Upper lobe of right lung (tissue), 1 donor: ENCODE data around the gene KRTAP10-10. TPM values are rescaled to one million over a fixed set of nuclear protein-coding genes. Genes with fewer than 3 reads are reported as not detected.
A peak's percentile ranks its signal among the peaks of the same experiment; 100 is the strongest.
"Not testable (repeated sequence)": the region's sequence is repeated elsewhere in the genome, so short reads cannot be mapped to it uniquely, and the experiment has no call there.

Source experiments
- ATAC-seq: fragments of 200-7000 bp; cut with Tn5 transposase; one replicate; pipeline ENCODE4 v1.9.1; 2020; ENCODE audit warnings: mild to moderate bottlenecking, moderate library complexity
- DNase-seq: peaks from one replicate; pipeline ENCODE4 v3.0.0-alpha.2; 2020
- H3K27ac ChIP-seq: fragments of 200-600 bp; one replicate; pipeline ENCODE4 v1.8.0; 2022
- H3K27me3 ChIP-seq: fragments of 200-600 bp; one replicate; pipeline ENCODE4 v1.8.0; 2022; ENCODE audit warnings: mild to moderate bottlenecking
- H3K36me3 ChIP-seq: fragments of 200-600 bp; one replicate; pipeline ENCODE4 v1.8.0; 2022
- H3K4me1 ChIP-seq: fragments of 200-600 bp; one replicate; pipeline ENCODE4 v1.8.0; 2022
- H3K4me3 ChIP-seq: fragments of 200-600 bp; one replicate; pipeline ENCODE4 v1.8.0; 2022; ENCODE audit warnings: mild to moderate bottlenecking
- H3K9me3 ChIP-seq: fragments of 200-600 bp; one replicate; pipeline ENCODE4 v1.8.0; 2022
- CTCF ChIP-seq: fragments of 200-600 bp; IDR thresholded peaks from one replicate; pipeline ENCODE4 v1.8.0; 2022; ENCODE audit warnings: antibody characterized with exemption
- intact Hi-C: fragments of 100-400 bp; cut with DNase I; formaldehyde crosslinking; loops from one replicate; pipeline ENCODE4 v1.11.0; 2022
- total RNA-seq: library from RNA; stranded (reverse); fragmentation: NEBNext Ultra II Directional; extraction: Animal tissue kit (Norgen Biotek cat#: 25700); gene quantifications from one replicate; pipeline ENCODE4 v1.2.1, GENCODE V29; 2021
- donor health status: DM: no; HTN: yes; CAD: no; lungs with severe emphysema.

The KRTAP10-10 gene
- total RNA-seq, 1 donor from 2014 or later, result not detected

- Histone ChIP-seq H3K27ac (no peak overlapping the region), H3K4me1 (no peaks in the 10 kb centered on the region), H3K9me3 (no peaks in the 10 kb centered on the region), H3K27me3 (no peaks in the 10 kb centered on the region), H3K36me3 (no peaks in the 10 kb centered on the region), H3K4me3 (no peak overlapping the region)
- no peak for ATAC-seq
- no peak for TF ChIP-seq CTCF
- intact Hi-C loops, result no loop called here
- DNase-seq, result no peak
Observed at GRCh38 chr21:44639331-44639655, 2.1 kb downstream of the KRTAP10-10 start.

- Histone ChIP-seq H3K27ac (no peak overlapping the region), H3K4me1 (no peaks in the 10 kb centered on the region), H3K4me3 (no peak overlapping the region), H3K36me3 (no peaks in the 10 kb centered on the region), H3K27me3 (no peaks in the 10 kb centered on the region), H3K9me3 (peaks cover 9% of the 10 kb centered on the region)
- ATAC-seq, result no peak
- TF ChIP-seq CTCF, result no peak
- intact Hi-C loops, result loop anchor here (5.0 kb wide), 1 partner anchor 213 kb away; no protein-coding TSS in a partner anchor
- no peak for DNase-seq
Observed at GRCh38 chr21:44640761-44641160, 3.6 kb downstream of the KRTAP10-10 start.

GRCh38 chr21:44643741-44644310 is 6.7 kb downstream of the KRTAP10-10 start:
- TF ChIP-seq CTCF, result no peak
- ATAC-seq, result no peak
- no peaks in the 10 kb centered on the region for H3K4me1 ChIP-seq
- H3K4me3 ChIP-seq, result no peak overlapping the region
- peaks cover 9% of the 10 kb centered on the region for H3K9me3 ChIP-seq
- H3K27me3 ChIP-seq, result no peaks in the 10 kb centered on the region
- no peak for DNase-seq
- no peak overlapping the region for H3K27ac ChIP-seq
- H3K36me3 ChIP-seq, result no peaks in the 10 kb centered on the region
- intact Hi-C loops, result loop anchor here (5.0 kb wide), 1 partner anchor 217 kb away; no protein-coding TSS in a partner anchor

GRCh38 chr21:44644878-44645277 is 7.7 kb downstream of the KRTAP10-10 start:
- Histone ChIP-seq H3K4me3 (no peak overlapping the region), H3K4me1 (no peaks in the 10 kb centered on the region), H3K27ac (no peak overlapping the region), H3K27me3 (no peaks in the 10 kb centered on the region), H3K9me3 (peaks cover 9% of the 10 kb centered on the region), H3K36me3 (no peaks in the 10 kb centered on the region)
- TF ChIP-seq CTCF, result no peak
- ATAC-seq, result no peak
- intact Hi-C loops, result loop anchor here (5.0 kb wide), 1 partner anchor 218 kb away; no protein-coding TSS in a partner anchor
- DNase-seq, result no peak

GRCh38 chr21:44646366-44647221 is 9.4 kb downstream of the KRTAP10-10 start, which contains the start of gene KRTAP10-11:
KRTAP10-11 (plus strand) TSS chr21:44646414; CDS start chr21:44646459, 45 bp downstream.
- H3K4me3 ChIP-seq, H3K4me1 ChIP-seq, H3K36me3 ChIP-seq, intact Hi-C loops, H3K27me3 ChIP-seq, H3K9me3 ChIP-seq, H3K27ac ChIP-seq, ATAC-seq: not testable (repeated sequence)
- peak; percentile 48 for DNase-seq

- peaks cover 9% of the 10 kb centered on the region for H3K9me3 ChIP-seq
Observed at GRCh38 chr21:44647222-44647552, 10.0 kb downstream of the KRTAP10-10 start.

More at GRCh38 chr21:44647222-44647552, 10.0 kb downstream of the KRTAP10-10 start:
- intact Hi-C loops, result no loop called here
- Histone ChIP-seq H3K27ac (no peak overlapping the region), H3K36me3 (no peaks in the 10 kb centered on the region), H3K4me3 (no peak overlapping the region), H3K27me3 (no peaks in the 10 kb centered on the region), H3K4me1 (no peaks in the 10 kb centered on the region)
- TF ChIP-seq CTCF, result no peak
- no peak for DNase-seq
- no peak for ATAC-seq
